ENCODE results near the gene PCTP. TPM values are rescaled to one million over a fixed set of nuclear protein-coding genes. Genes with fewer than 3 reads are reported as not detected.

The PCTP gene
- total RNA-seq, 2 donors from 2014 or later: 9.2 to 11.1 TPM

GRCh38 chr17:55806745-55807495 lies 56.1 kb downstream of the PCTP start:
- peak; percentile 89 for ATAC-seq (replicated peaks in 1 of 2)
- Mint-ChIP-seq H3K9me3 (peaks cover 0 to 11% of the 10 kb centered on the region in 2 donors), H3K27me3 (ENCODE audit: low read depth) (peaks cover 6% of the 10 kb centered on the region), H3K4me1 (ENCODE audit: low read depth) (peaks cover 23% of the 10 kb centered on the region), H3K27ac (peak overlapping the region; percentile 97), H3K4me3 (peak overlapping the region; percentile 14 to 68), H3K36me3 (ENCODE audit: insufficient read depth in 2 of 2) (peaks cover 0 to 8% of the 10 kb centered on the region in 2 donors)
- DNase-seq: peak; percentile 22 to 24

- no peaks in the 10 kb centered on the region for H3K36me3 Mint-ChIP-seq (ENCODE audit: insufficient read depth in 2 of 2)
- peaks cover 17% of the 10 kb centered on the region for H3K4me1 Mint-ChIP-seq (ENCODE audit: low read depth)
- peaks cover 25% of the 10 kb centered on the region for H3K27me3 Mint-ChIP-seq (ENCODE audit: low read depth)
- ATAC-seq (replicated peaks in 1 of 2) (no peak), DNase-seq (no peak)
- no peak overlapping the region for H3K27ac Mint-ChIP-seq
- no peak overlapping the region for H3K4me3 Mint-ChIP-seq
- H3K9me3 Mint-ChIP-seq: no peaks in the 10 kb centered on the region
These were observed 60.7 kb downstream of the PCTP start for GRCh38 chr17:55811536-55811935.

GRCh38 chr17:55812323-55812722 lies 61.5 kb downstream of the PCTP start:
- Mint-ChIP-seq H3K27me3 (ENCODE audit: low read depth) (peaks cover 33% of the 10 kb centered on the region), H3K4me1 (ENCODE audit: low read depth) (peaks cover 9% of the 10 kb centered on the region), H3K4me3 (no peak overlapping the region), H3K36me3 (ENCODE audit: insufficient read depth in 2 of 2) (no peaks in the 10 kb centered on the region), H3K9me3 (no peaks in the 10 kb centered on the region), H3K27ac (no peak overlapping the region)
- no peak for DNase-seq
- no peak for ATAC-seq (replicated peaks in 1 of 2)

GRCh38 chr17:55813944-55814343 lies 63.1 kb downstream of the PCTP start:
- H3K36me3 Mint-ChIP-seq (ENCODE audit: insufficient read depth in 2 of 2): peaks cover 0 to 2% of the 10 kb centered on the region in 2 donors
- peaks cover 46% of the 10 kb centered on the region for H3K27me3 Mint-ChIP-seq (ENCODE audit: low read depth)
- H3K4me3 Mint-ChIP-seq: no peak overlapping the region
- DNase-seq (no peak), ATAC-seq (replicated peaks in 1 of 2) (no peak)
- no peaks in the 10 kb centered on the region for H3K4me1 Mint-ChIP-seq (ENCODE audit: low read depth)
- H3K9me3 Mint-ChIP-seq: peaks cover 0 to 3% of the 10 kb centered on the region in 2 donors
- no peak overlapping the region for H3K27ac Mint-ChIP-seq

- H3K4me1 Mint-ChIP-seq (ENCODE audit: low read depth): no peaks in the 10 kb centered on the region
- no peak overlapping the region for H3K27ac Mint-ChIP-seq
- DNase-seq (no peak), ATAC-seq (replicated peaks in 1 of 2) (no peak)
- H3K4me3 Mint-ChIP-seq: no peak overlapping the region
- H3K27me3 Mint-ChIP-seq (ENCODE audit: low read depth): peaks cover 46% of the 10 kb centered on the region
- H3K36me3 Mint-ChIP-seq (ENCODE audit: insufficient read depth in 2 of 2): peaks cover 0 to 2% of the 10 kb centered on the region in 2 donors
- H3K9me3 Mint-ChIP-seq: peaks cover 0 to 3% of the 10 kb centered on the region in 2 donors
These were observed 63.5 kb downstream of the PCTP start for GRCh38 chr17:55814377-55814776.

- Mint-ChIP-seq H3K9me3 (peaks cover 0 to 3% of the 10 kb centered on the region in 2 donors), H3K36me3 (ENCODE audit: insufficient read depth in 2 of 2) (peaks cover 0 to 2% of the 10 kb centered on the region in 2 donors), H3K4me3 (no peak overlapping the region), H3K27ac (no peak overlapping the region), H3K27me3 (ENCODE audit: low read depth) (peaks cover 48% of the 10 kb centered on the region), H3K4me1 (ENCODE audit: low read depth) (no peaks in the 10 kb centered on the region)
- DNase-seq: no peak
- peak in 1 of 2 donors; percentile 33 for ATAC-seq (replicated peaks in 1 of 2)
These were observed 65.9 kb downstream of the PCTP start for GRCh38 chr17:55816532-55817396.

- no peak for ATAC-seq (replicated peaks in 1 of 2)
- peaks cover 0 to 2% of the 10 kb centered on the region in 2 donors for H3K36me3 Mint-ChIP-seq (ENCODE audit: insufficient read depth in 2 of 2)
- peaks cover 49% of the 10 kb centered on the region for H3K27me3 Mint-ChIP-seq (ENCODE audit: low read depth)
- peaks cover 0 to 3% of the 10 kb centered on the region in 2 donors for H3K9me3 Mint-ChIP-seq
- H3K4me3 Mint-ChIP-seq: no peak overlapping the region
- H3K4me1 Mint-ChIP-seq (ENCODE audit: low read depth): no peaks in the 10 kb centered on the region
- no peak for DNase-seq
- H3K27ac Mint-ChIP-seq: no peak overlapping the region
These were observed 66.5 kb downstream of the PCTP start for GRCh38 chr17:55817397-55817709.

- peaks cover 42% of the 10 kb centered on the region for H3K27me3 Mint-ChIP-seq (ENCODE audit: low read depth)
- DNase-seq: no peak
- ATAC-seq (replicated peaks in 1 of 2): no peak
- no peak overlapping the region for H3K27ac Mint-ChIP-seq
- H3K9me3 Mint-ChIP-seq: peaks cover 0 to 3% of the 10 kb centered on the region in 2 donors
- H3K4me1 Mint-ChIP-seq (ENCODE audit: low read depth): no peaks in the 10 kb centered on the region
- peaks cover 0 to 2% of the 10 kb centered on the region in 2 donors for H3K36me3 Mint-ChIP-seq (ENCODE audit: insufficient read depth in 2 of 2)
- H3K4me3 Mint-ChIP-seq: no peak overlapping the region
These were observed 67.2 kb downstream of the PCTP start for GRCh38 chr17:55818026-55818425.

GRCh38 chr17:55818451-55819375 lies 67.9 kb downstream of the PCTP start:
- no peak for ATAC-seq (replicated peaks in 1 of 2)

GRCh38 chr17:55820675-55821074 lies 69.8 kb downstream of the PCTP start:
- H3K4me3 Mint-ChIP-seq: no peak overlapping the region
- H3K4me1 Mint-ChIP-seq (ENCODE audit: low read depth): no peaks in the 10 kb centered on the region
- ATAC-seq (replicated peaks in 1 of 2) (no peak), DNase-seq (no peak)
- H3K36me3 Mint-ChIP-seq (ENCODE audit: insufficient read depth in 2 of 2): peaks cover 0 to 2% of the 10 kb centered on the region in 2 donors
- H3K27ac Mint-ChIP-seq: no peak overlapping the region
- H3K27me3 Mint-ChIP-seq (ENCODE audit: low read depth): peaks cover 43% of the 10 kb centered on the region
- peaks cover 0 to 3% of the 10 kb centered on the region in 2 donors for H3K9me3 Mint-ChIP-seq

More at GRCh38 chr17:55818451-55819375, 67.9 kb downstream of the PCTP start:
- no peak for DNase-seq
- Mint-ChIP-seq H3K9me3 (peaks cover 0 to 3% of the 10 kb centered on the region in 2 donors), H3K27me3 (ENCODE audit: low read depth) (peaks cover 45% of the 10 kb centered on the region), H3K36me3 (ENCODE audit: insufficient read depth in 2 of 2) (peaks cover 0 to 2% of the 10 kb centered on the region in 2 donors), H3K4me3 (no peak overlapping the region), H3K27ac (no peak overlapping the region), H3K4me1 (ENCODE audit: low read depth) (no peaks in the 10 kb centered on the region)

- no peaks in the 10 kb centered on the region for H3K4me1 Mint-ChIP-seq (ENCODE audit: low read depth)
- H3K27me3 Mint-ChIP-seq (ENCODE audit: low read depth): peaks cover 30% of the 10 kb centered on the region
- peaks cover 0 to 2% of the 10 kb centered on the region in 2 donors for H3K36me3 Mint-ChIP-seq (ENCODE audit: insufficient read depth in 2 of 2)
- no peak for DNase-seq
- H3K27ac Mint-ChIP-seq: no peak overlapping the region
- peaks cover 0 to 3% of the 10 kb centered on the region in 2 donors for H3K9me3 Mint-ChIP-seq
- H3K4me3 Mint-ChIP-seq: no peak overlapping the region
- ATAC-seq (replicated peaks in 1 of 2): no peak
These were observed 71.2 kb downstream of the PCTP start for GRCh38 chr17:55822028-55822427.

- no peaks in the 10 kb centered on the region for H3K4me1 Mint-ChIP-seq (ENCODE audit: low read depth)
- H3K4me3 Mint-ChIP-seq: no peak overlapping the region
- H3K9me3 Mint-ChIP-seq: no peaks in the 10 kb centered on the region
- H3K36me3 Mint-ChIP-seq (ENCODE audit: insufficient read depth in 2 of 2): no peaks in the 10 kb centered on the region
- peaks cover 21% of the 10 kb centered on the region for H3K27me3 Mint-ChIP-seq (ENCODE audit: low read depth)
- ATAC-seq (replicated peaks in 1 of 2) (no peak), DNase-seq (peak in 1 of 2 donors; percentile 16)
- H3K27ac Mint-ChIP-seq: no peak overlapping the region
These were observed 74.4 kb downstream of the PCTP start for GRCh38 chr17:55825213-55825612.
